HuH-7.5 (cell line): Measurements from ENCODE around the gene DAAM1.

Experiments used
- DNase-seq: peaks from one replicate; pipeline ENCODE4 v3.0.0; 2011; ENCODE audit warnings: low spot score

DAAM1 gene

GRCh38 chr14:59221568-59221967 is 33.1 kb downstream of the DAAM1 start:
- DNase-seq, result no peak

GRCh38 chr14:59224341-59224740 is 35.9 kb downstream of the DAAM1 start:
- no peak for DNase-seq

GRCh38 chr14:59225281-59225680 is 36.8 kb downstream of the DAAM1 start:
- no peak for DNase-seq

- DNase-seq, result no peak
Measured at GRCh38 chr14:59228421-59228820, 40.0 kb downstream of the DAAM1 start.

- no peak for DNase-seq
Measured at GRCh38 chr14:59229653-59230406, 41.4 kb downstream of the DAAM1 start.

- no peak for DNase-seq
Measured at GRCh38 chr14:59236195-59236594, 47.7 kb downstream of the DAAM1 start.

GRCh38 chr14:59238216-59238615 is 49.7 kb downstream of the DAAM1 start:
- DNase-seq, result no peak

GRCh38 chr14:59239022-59239421 is 50.6 kb downstream of the DAAM1 start:
- DNase-seq, result no peak

GRCh38 chr14:59240356-59240755 is 51.9 kb downstream of the DAAM1 start:
- DNase-seq, result no peak

GRCh38 chr14:59241121-59241520 is 52.7 kb downstream of the DAAM1 start:
- DNase-seq, result no peak

GRCh38 chr14:59243174-59243573 is 54.7 kb downstream of the DAAM1 start:
- no peak for DNase-seq

GRCh38 chr14:59244581-59244980 is 56.1 kb downstream of the DAAM1 start:
- DNase-seq, result no peak

- no peak for DNase-seq
Measured at GRCh38 chr14:59245809-59246295, 57.4 kb downstream of the DAAM1 start.

- DNase-seq, result no peak
Measured at GRCh38 chr14:59246566-59246965, 58.1 kb downstream of the DAAM1 start.

GRCh38 chr14:59247801-59248584 is 59.5 kb downstream of the DAAM1 start:
- DNase-seq, result no peak

- DNase-seq, result no peak
Measured at GRCh38 chr14:59249029-59249428, 60.6 kb downstream of the DAAM1 start.

- no peak for DNase-seq
Measured at GRCh38 chr14:59251811-59252771, 63.6 kb downstream of the DAAM1 start.

- DNase-seq, result no peak
Measured at GRCh38 chr14:59252772-59253500, 64.5 kb downstream of the DAAM1 start.

- no peak for DNase-seq
Measured at GRCh38 chr14:59253527-59253926, 65.1 kb downstream of the DAAM1 start.

GRCh38 chr14:59254146-59254910 is 65.9 kb downstream of the DAAM1 start:
- DNase-seq, result no peak
